Smooth muscle cell (in vitro differentiated cells): Measurements from ENCODE around the gene CPN2. TPM values are rescaled to one million over a fixed set of nuclear protein-coding genes. Genes with fewer than 3 reads are reported as not detected.

ENCODE experiments used
- DNase-seq: peaks from one replicate; lab custom pipeline; 2025; ENCODE audit not compliant: unreplicated experiment; lab: John Stamatoyannopoulos, UW
- H2AFZ ChIP-seq: fragments of 200-600 bp; sonication (generic); 2 replicates; pipeline ENCODE4 v1.6.0; 2016; ENCODE audit warnings: antibody characterized with exemption, low read depth, mild to moderate bottlenecking
- H3F3A ChIP-seq: fragments of 200-600 bp; sonication (generic); 2 replicates; pipeline ENCODE4 v1.6.0; 2017; ENCODE audit warnings: antibody characterized with exemption, low read depth
- H3K27ac ChIP-seq: fragments of 200-600 bp; sonication (generic); 2 replicates; pipeline ENCODE4 v1.5.1; 2016; ENCODE audit warnings: low read depth, mild to moderate bottlenecking
- H3K27me3 ChIP-seq: fragments of 200-600 bp; sonication (generic); 2 replicates; pipeline ENCODE4 v1.6.1; 2016; ENCODE audit warnings: low read depth, mild to moderate bottlenecking
- H3K36me3 ChIP-seq: fragments of 200-600 bp; sonication (generic); 2 replicates; pipeline ENCODE4 v1.5.1; 2016; ENCODE audit warnings: low read depth
- H3K4me1 ChIP-seq: fragments of 200-600 bp; sonication (generic); 2 replicates; pipeline ENCODE4 v1.5.1; 2016; ENCODE audit warnings: low read depth
- H3K4me2 ChIP-seq: fragments of 200-600 bp; sonication (generic); 2 replicates; pipeline ENCODE4 v1.6.0; 2016; ENCODE audit warnings: mild to moderate bottlenecking
- H3K4me3 ChIP-seq: fragments of 200-600 bp; sonication (generic); 2 replicates; pipeline ENCODE4 v1.5.1; 2016; ENCODE audit warnings: mild to moderate bottlenecking
- H3K79me2 ChIP-seq: fragments of 200-600 bp; sonication (generic); 2 replicates; pipeline ENCODE4 v1.6.0; 2016; ENCODE audit warnings: low read depth, mild to moderate bottlenecking
- H3K9ac ChIP-seq: fragments of 200-600 bp; sonication (generic); 2 replicates; pipeline ENCODE4 v1.6.0; 2016; ENCODE audit warnings: low read depth
- H3K9me3 ChIP-seq: fragments of 200-600 bp; sonication (generic); replicated peaks from 2 replicates; pipeline ENCODE4 v1.5.1; 2016; ENCODE audit warnings: low read depth
- H4K20me1 ChIP-seq: fragments of 200-600 bp; sonication (generic); 2 replicates; pipeline ENCODE4 v1.6.0; 2016; ENCODE audit warnings: low read depth
- CTCF ChIP-seq: fragments of 200-600 bp; sonication (generic); IDR thresholded peaks from 2 replicates; pipeline ENCODE4 v1.5.1; 2017; ENCODE audit warnings: borderline replicate concordance, mild to moderate bottlenecking, antibody characterized with exemption; ENCODE audit not compliant: insufficient read depth, poor library complexity, severe bottlenecking
- WGBS: methylation state at CpG from one replicate; pipeline ENCODE4 v1.1.7; 2016; ENCODE audit warnings: low lambda C conversion rate; 5-methylcytosine and 5-hydroxymethylcytosine counted together
- polyA plus RNA-seq: library from polyadenylated mRNA; unstranded; fragments of >200 nt; fragmentation: Nextera tagmentation; extraction: Ambion mirVana; gene quantifications from 2 replicates; pipeline ENCODE4 v1.2.1, GENCODE V29; 2016
- total RNA-seq: library from RNA; depleted of rRNA; stranded (reverse); fragments of >200 nt; gene quantifications from 2 replicates; pipeline ENCODE4 v1.2.3, GENCODE V29; 2014

The CPN2 gene
- total and polyA plus RNA-seq, 2 experiments from 2014 or later, result 0.13 TPM; not detected in 1

GRCh38 chr3:194367992-194368841 is 17.1 kb upstream of the CPN2 start:
- H4K20me1 ChIP-seq, result no peaks in the 10 kb centered on the region
- TF ChIP-seq CTCF, result no peak
- 40% methylated on average over 18 of the region's 18 CpGs for WGBS
- H2AFZ ChIP-seq, result no peak overlapping the region
- DNase-seq, result no peak
- no peaks in the 10 kb centered on the region for H3K79me2 ChIP-seq
- H3K9me3 ChIP-seq, result no peaks in the 10 kb centered on the region
- H3K36me3 ChIP-seq, result no peaks in the 10 kb centered on the region
- H3K4me1 ChIP-seq, result peaks cover 20% of the 10 kb centered on the region
- peak overlapping the region; percentile 43 for H3K4me2 ChIP-seq
- no peak overlapping the region for H3K4me3 ChIP-seq
- no peak overlapping the region for H3K9ac ChIP-seq
- H3F3A ChIP-seq, result peaks cover 8% of the 10 kb centered on the region
- H3K27me3 ChIP-seq, result no peaks in the 10 kb centered on the region
- H3K27ac ChIP-seq, result peak overlapping the region; percentile 63

- H3K79me2 ChIP-seq, result no peaks in the 10 kb centered on the region
- no peak for TF ChIP-seq CTCF
- H3K4me3 ChIP-seq, result no peak overlapping the region
- H3K4me2 ChIP-seq, result peak overlapping the region; percentile 29
- H3K36me3 ChIP-seq, result no peaks in the 10 kb centered on the region
- no peaks in the 10 kb centered on the region for H3K9me3 ChIP-seq
- DNase-seq, result no peak
- peaks cover 20% of the 10 kb centered on the region for H3K4me1 ChIP-seq
- peaks cover 8% of the 10 kb centered on the region for H3F3A ChIP-seq
- no peak overlapping the region for H3K27ac ChIP-seq
- no peaks in the 10 kb centered on the region for H3K27me3 ChIP-seq
- H2AFZ ChIP-seq, result no peak overlapping the region
- H3K9ac ChIP-seq, result no peak overlapping the region
- no peaks in the 10 kb centered on the region for H4K20me1 ChIP-seq
- 86% methylated on average over 12 of the region's 12 CpGs for WGBS
Observed at GRCh38 chr3:194365978-194366490, 14.9 kb upstream of the CPN2 start.

- Histone ChIP-seq H3K27me3 (no peaks in the 10 kb centered on the region), H3K4me1 (peaks cover 20% of the 10 kb centered on the region), H3K4me3 (no peak overlapping the region), H4K20me1 (no peaks in the 10 kb centered on the region), H3K9me3 (no peaks in the 10 kb centered on the region), H3K79me2 (no peaks in the 10 kb centered on the region), H3K27ac (peak overlapping the region; percentile 82), H3K9ac (no peak overlapping the region), H3K36me3 (no peaks in the 10 kb centered on the region), H3K4me2 (peak overlapping the region; percentile 29), H2AFZ (no peak overlapping the region), H3F3A (peaks cover 8% of the 10 kb centered on the region)
- TF ChIP-seq CTCF, result no peak
- no peak for DNase-seq
- WGBS, result 92% methylated on average over 6 of the region's 6 CpGs
Observed at GRCh38 chr3:194365526-194365925, 14.4 kb upstream of the CPN2 start.
